Heart right ventricle (tissue), 16 donors: ENCODE data around the gene FAIM2. TPM values are rescaled to one million over a fixed set of nuclear protein-coding genes. Genes with fewer than 3 reads are reported as not detected.
"Not testable (repeated sequence)": the region's sequence is repeated elsewhere in the genome, so short reads cannot be mapped to it uniquely, and the experiment has no call there.

Source experiments
- ATAC-seq, 8 donors: fragments of 200-7000 bp; cut with Tn5 transposase; one replicate each; pipeline ENCODE4 v1.9.1; 2020; ENCODE audit warnings: mild to moderate bottlenecking in 8 of 8, moderate library complexity in 8 of 8, moderate number of reproducible peaks in 1 of 8
- DNase-seq, 2 donors: peaks; one replicate each; pipeline ENCODE4 v3.0.0-alpha.2; 2020
- H3K27ac ChIP-seq, 10 donors: fragments of 200-600 bp; sonication (generic) in 2 of 10; one replicate each; pipeline versions ENCODE4 v1.5.0 to v1.8.0; 2020 to 2022; ENCODE audit warnings: mild to moderate bottlenecking in 3 of 10
- H3K27me3 ChIP-seq, 7 donors: fragments of 200-600 bp; one replicate each; pipeline ENCODE4 v1.8.0; 2021 to 2022; ENCODE audit warnings: mild to moderate bottlenecking in 2 of 7
- H3K36me3 ChIP-seq, 9 donors: fragments of 200-600 bp; sonication (generic) in 1 of 9; one replicate each; pipeline versions ENCODE4 v1.5.0 to v1.8.0; 2020 to 2022; ENCODE audit warnings: mild to moderate bottlenecking in 2 of 9
- H3K4me1 ChIP-seq, 9 donors: fragments of 200-600 bp; sonication (generic) in 1 of 9; one replicate each; pipeline versions ENCODE4 v1.5.0 to v1.8.0; 2020 to 2022; ENCODE audit warnings: mild to moderate bottlenecking in 4 of 9
- H3K4me3 ChIP-seq, 10 donors: fragments of 200-600 bp; sonication (generic) in 2 of 10; one replicate each; pipeline versions ENCODE4 v1.5.0 to v1.8.0; 2020 to 2022; ENCODE audit warnings: mild to moderate bottlenecking in 7 of 10, moderate library complexity in 2 of 10
- H3K9me3 ChIP-seq, 11 donors: fragments of 200-600 bp in 10 of 11; sonication (generic) in 2 of 11; one replicate each; pipeline versions ENCODE4 v1.5.0 to v1.8.0; 2013 to 2022; ENCODE audit warnings: mild to moderate bottlenecking in 2 of 11, control low read depth in 1 of 11, moderate library complexity in 1 of 11
- CTCF ChIP-seq, 9 donors: fragments of 200-600 bp; sonication (generic) in 2 of 9; IDR thresholded peaks; one replicate each; pipeline versions ENCODE4 v1.5.0 to v1.8.0; 2021 to 2022; ENCODE audit warnings: antibody characterized with exemption in 9 of 9, mild to moderate bottlenecking in 5 of 9, moderate library complexity in 1 of 9
- WGBS, 2 donors: extraction: QIAGEN DNeasy Blood & Tissue Kit; methylation state at CpG; one replicate each; pipeline ENCODE4 v1.1.7; 2013; ENCODE audit warnings: inconsistent platforms in 1 of 2; 5-methylcytosine and 5-hydroxymethylcytosine counted together
- intact Hi-C, 10 donors: fragments of 100-400 bp; cut with DNase I; formaldehyde crosslinking; loops; one replicate each; pipeline versions ENCODE4 v1.11.1 to v1.14.2; 2022
- polyA plus RNA-seq, 2 donors: library from polyadenylated mRNA; stranded (reverse); fragments of 200-250 nt; gene quantifications; one replicate each; pipeline ENCODE4 v1.2.3, GENCODE V29; 2013
- total RNA-seq, 10 donors: library from RNA; stranded (reverse); fragmentation: NEBNext Ultra II Directional in 3 of 10; extraction: Animal tissue kit (Norgen Biotek cat#: 25700) in 3 of 10; gene quantifications; one replicate each; pipeline versions ENCODE4 v1.2.1 to v1.2.4, GENCODE V29; 2021 to 2023
- donor health status: Arrhythmogenic right ventricular cardiomyopathy.
- donor health status: ischemic (EF 13 %, LVEDD 7.1; RV severe dilation, severe dysfunction).
- donor health status: healthy with polysubstance abuse.
- donor health status: DM: no; HTN: yes; CAD: no.
- donor health status: DM: no; HTN: no; CAD: no.
- donor health status: ischemic (EF 25% LVEDD 6.9; RV normal size, moderate dysfunction).
- donor health status: ischemic (EF 25% LVEDD 5.7; RV mildly dilated, moderate dysfunction).
- donor health status: healthy.
- donor health status: DM: yes; HTN: yes; CAD: no.
- donor health status: Ischemic cardiomyopathy.
- donor health status: ischemic (EF 35%, LVEDD 5.7; RV mildly dilated, moderate dysfunction).
- donor health status: nonischemic (EF 11% LVEDD 7.7; RV severe dilation, severe dysfunction).
- donor health status: DM: yes; HTN: yes; CAD: no.
- donor health status: PGD.
- donor health status: ischemic (EF 29% LVEDD 5.4; RV normal size, mild dysfunction).
- donor health status: nonischemic (EF 23%, LVEDD 6.1; RV moderate dilation, normal function).

Gene FAIM2
- total and polyA plus RNA-seq, 12 donors: 1.2 to 15.0 (median 3.5) TPM

DNA sequence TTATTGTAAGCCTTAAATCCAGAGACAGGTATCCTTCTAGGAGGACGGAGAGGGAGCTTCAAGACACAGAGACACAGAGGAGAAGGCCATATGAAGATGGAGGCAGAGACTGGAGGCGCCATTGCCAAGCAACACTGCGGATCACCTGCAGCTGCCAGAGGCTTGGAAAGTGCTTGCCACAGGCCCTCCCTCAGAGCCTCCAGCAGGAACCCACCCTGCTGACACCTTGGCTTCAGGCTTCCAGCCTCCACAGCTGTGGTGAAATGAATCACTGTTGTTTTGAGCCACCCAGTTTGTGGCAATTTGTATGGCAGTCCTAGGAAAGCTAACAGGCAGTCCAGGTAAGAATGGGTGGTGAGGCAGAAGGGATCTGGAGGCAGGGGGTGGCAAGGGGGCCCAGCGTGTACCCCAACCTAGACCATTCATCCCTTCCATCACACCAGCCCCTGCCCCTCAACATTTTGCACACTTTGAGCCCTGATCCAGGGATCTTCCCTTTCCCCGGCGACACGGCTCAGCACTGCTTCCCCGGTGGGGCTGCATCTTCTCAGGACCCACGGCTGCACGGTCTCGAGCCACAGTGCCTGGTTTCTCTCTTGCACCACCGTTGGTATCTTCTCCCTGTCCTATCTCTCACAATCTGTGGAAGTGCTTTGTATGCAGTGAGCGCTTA, 38.5 kb downstream of the FAIM2 start:
- ATAC-seq (no peak), DNase-seq (no peak)
- no peak overlapping the region for H3K27ac ChIP-seq
- H3K4me3 ChIP-seq: no peak overlapping the region
- intact Hi-C loops: loop anchor here (5.0 to 10.0 kb wide), 9 partner anchors 77 to 207 kb away; partner anchors contain the start of genes ASIC1 (in 8 of the 10) and AQP2 (in 1 of the 10)
- 78 to 85% methylated on average over 13 of the region's 13 CpGs for WGBS, 2 donors
- H3K4me1 ChIP-seq: peaks cover 22 to 34% (median 30%) of the 10 kb centered on the region in 9 donors
- peaks cover 0 to 15% (median 6%) of the 10 kb centered on the region in 7 donors for H3K27me3 ChIP-seq
- no peaks in the 10 kb centered on the region for H3K36me3 ChIP-seq
- no peaks in the 10 kb centered on the region for H3K9me3 ChIP-seq
- TF ChIP-seq CTCF (IDR thresholded peaks at IDR 0.05): no peak

- WGBS, 2 donors: 44 to 65% methylated on average over 2 of the region's 2 CpGs
- H3K4me1 ChIP-seq: peaks cover 21 to 29% (median 26%) of the 10 kb centered on the region in 9 donors
- no peak overlapping the region for H3K4me3 ChIP-seq
- no peak for TF ChIP-seq CTCF (IDR thresholded peaks at IDR 0.05)
- H3K36me3 ChIP-seq: no peaks in the 10 kb centered on the region
- ATAC-seq (no peak), DNase-seq (no peak)
- H3K9me3 ChIP-seq: no peaks in the 10 kb centered on the region
- H3K27ac ChIP-seq: no peak overlapping the region
- H3K27me3 ChIP-seq: peaks cover 0 to 15% (median 6%) of the 10 kb centered on the region in 7 donors
- intact Hi-C loops: loop anchor here (5.0 to 10.0 kb wide), 9 partner anchors 78 to 208 kb away; partner anchors contain the start of genes ASIC1 (in 8 of the 10) and AQP2 (in 1 of the 10)
Observed at GRCh38 chr12:49864798-49865090, 39.0 kb downstream of the FAIM2 start.

GRCh38 chr12:49863946-49864797, 39.5 kb downstream of the FAIM2 start:
- ATAC-seq (no peak), DNase-seq (no peak)
- Histone ChIP-seq H3K27ac (no peak overlapping the region), H3K27me3 (peaks cover 0 to 15% (median 6%) of the 10 kb centered on the region in 7 donors), H3K4me1 (peaks cover 17 to 23% (median 21%) of the 10 kb centered on the region in 9 donors), H3K9me3 (no peaks in the 10 kb centered on the region), H3K4me3 (no peak overlapping the region), H3K36me3 (no peaks in the 10 kb centered on the region)
- TF ChIP-seq CTCF (IDR thresholded peaks at IDR 0.05): no peak
- intact Hi-C loops: loop anchor here in 3 of 10 donors (10.0 kb wide), 2 partner anchors 91 to 191 kb away; partner anchors contain the start of genes ASIC1 (in 3 of the 3) and AQP2 (in 1 of the 3)
- WGBS, 2 donors: 71 to 77% methylated on average over 17 of the region's 17 CpGs

DNA sequence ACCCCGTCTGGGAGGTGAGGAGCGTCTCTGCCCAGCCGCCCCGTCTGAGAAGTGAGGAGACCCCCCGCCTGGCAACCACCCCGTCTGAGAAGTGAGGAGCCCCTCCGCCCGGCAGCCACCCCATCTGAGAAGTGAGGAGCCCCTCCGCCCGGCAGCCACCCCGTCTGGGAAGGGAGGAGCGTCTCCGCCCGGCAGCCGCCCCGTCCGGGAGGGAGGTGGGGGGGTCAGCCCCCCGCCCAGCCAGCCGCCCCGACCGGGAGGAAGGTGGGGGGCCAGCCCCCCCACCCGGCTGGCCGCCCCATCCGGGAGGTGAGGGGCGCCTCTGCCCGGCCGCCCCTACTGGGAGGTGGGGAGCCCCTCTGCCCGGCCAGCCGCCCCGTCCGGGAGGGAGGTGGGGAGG, 42.8 kb downstream of the FAIM2 start:
- 80 to 92% methylated on average over 2 to 31 of the region's 31 CpGs for WGBS, 2 donors
- intact Hi-C loops: loop anchor here in 3 of 10 donors (10.0 kb wide), 2 partner anchors 94 to 194 kb away; partner anchors contain the start of genes ASIC1 (in 3 of the 3) and AQP2 (in 1 of the 3)
- not testable (repeated sequence) for H3K27ac ChIP-seq, H3K4me3 ChIP-seq, H3K9me3 ChIP-seq, DNase-seq, ATAC-seq, H3K4me1 ChIP-seq, H3K36me3 ChIP-seq
- H3K27me3 ChIP-seq: peaks cover 0 to 16% (median 7%) of the 10 kb centered on the region in 7 donors

DNA sequence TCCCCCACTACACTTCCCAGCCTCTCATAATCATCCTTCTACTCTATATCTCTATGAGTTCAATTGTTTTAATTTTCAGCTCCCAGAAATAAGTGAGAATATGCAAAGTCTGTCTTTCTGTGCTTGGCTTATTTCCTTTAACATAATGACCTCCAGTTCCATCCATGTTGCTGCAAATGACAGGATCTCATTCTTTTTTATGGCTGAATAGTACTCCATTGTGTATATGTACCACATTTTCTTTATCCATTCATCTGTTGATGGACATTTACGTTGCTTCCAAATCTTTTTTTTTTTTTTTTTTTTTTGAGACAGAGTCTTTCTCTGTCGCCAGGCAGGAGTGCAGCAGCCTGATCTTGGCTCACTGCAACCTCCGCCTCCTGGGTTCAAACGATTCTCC, 47.8 kb downstream of the FAIM2 start:
- H3K9me3 ChIP-seq, intact Hi-C loops, H3K4me1 ChIP-seq, H3K4me3 ChIP-seq, H3K36me3 ChIP-seq, ATAC-seq, DNase-seq, H3K27me3 ChIP-seq, H3K27ac ChIP-seq: not testable (repeated sequence)
- WGBS, 2 donors: 87 to 88% methylated on average over 4 of the region's 4 CpGs
